DMS53 (cell line): ENCODE measurements around the gene PCMTD2.
A peak's percentile ranks its signal among the peaks of the same experiment; 100 is the strongest.

Experiments
- DNase-seq: peaks from one replicate; lab custom pipeline; 2025; lab: John Stamatoyannopoulos, UW

The PCMTD2 gene

DNA sequence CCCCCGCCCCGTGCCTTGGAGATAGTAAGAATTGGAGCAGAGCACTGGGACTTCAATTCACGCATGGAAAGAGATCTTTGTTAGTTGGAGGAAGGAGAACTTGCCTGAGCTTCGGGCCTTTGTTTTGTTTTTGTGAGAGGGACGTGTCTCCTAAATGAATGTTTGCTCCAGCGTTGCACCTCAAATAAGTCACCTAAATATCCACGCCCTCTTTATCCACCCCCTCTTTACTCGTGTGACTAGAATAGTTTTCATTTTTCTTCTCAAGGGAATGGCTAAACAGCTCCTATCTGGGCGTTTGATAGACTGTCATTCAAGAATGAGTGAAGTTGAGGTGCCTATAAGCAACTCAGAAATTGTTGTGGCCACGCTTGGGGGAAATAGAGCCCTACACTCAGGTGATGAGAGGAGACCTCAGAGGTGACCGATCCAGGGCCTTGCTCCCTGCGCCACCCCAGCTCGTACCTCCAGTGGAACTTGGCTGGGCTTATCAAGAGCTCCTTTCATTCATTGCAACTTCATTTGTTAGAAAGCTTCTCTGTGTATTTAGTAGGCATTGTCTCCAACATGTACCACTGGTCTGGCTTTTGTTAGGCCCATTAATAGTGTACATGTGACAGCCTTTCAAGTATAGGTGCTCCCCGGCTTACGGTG lies 861 bp downstream of the PCMTD2 start:
- DNase-seq: no peak

DNA sequence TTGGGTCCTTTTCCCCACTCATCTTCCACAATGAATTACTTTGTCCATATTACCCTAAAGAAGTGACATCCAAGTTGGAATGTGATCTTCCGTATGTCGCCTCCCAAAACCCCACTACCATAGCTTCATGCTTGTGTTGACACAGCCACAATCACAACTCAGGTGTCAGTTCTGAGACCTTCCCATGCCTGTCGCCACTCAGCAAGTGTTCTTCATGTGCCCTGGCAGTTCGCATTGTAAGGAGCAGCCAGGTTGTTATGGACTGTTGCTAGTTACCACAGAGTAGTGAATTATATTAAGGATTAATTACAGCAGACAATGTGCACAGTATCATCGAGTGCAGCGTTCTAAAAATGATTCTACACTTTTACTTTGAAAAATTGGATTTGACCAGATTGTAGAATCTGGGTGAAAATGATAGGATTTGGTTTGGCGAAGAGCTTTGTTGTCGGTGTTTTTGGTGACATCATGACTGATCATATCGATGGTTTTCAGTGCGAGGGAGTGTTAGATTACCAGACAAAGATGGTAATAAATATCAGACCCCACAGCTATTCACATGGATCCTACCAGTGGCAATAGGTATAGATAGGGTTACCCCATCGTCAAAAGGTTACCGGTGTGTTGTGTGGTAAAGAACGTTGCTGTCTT lies 1.7 kb downstream of the PCMTD2 start:
- no peak for DNase-seq

DNA sequence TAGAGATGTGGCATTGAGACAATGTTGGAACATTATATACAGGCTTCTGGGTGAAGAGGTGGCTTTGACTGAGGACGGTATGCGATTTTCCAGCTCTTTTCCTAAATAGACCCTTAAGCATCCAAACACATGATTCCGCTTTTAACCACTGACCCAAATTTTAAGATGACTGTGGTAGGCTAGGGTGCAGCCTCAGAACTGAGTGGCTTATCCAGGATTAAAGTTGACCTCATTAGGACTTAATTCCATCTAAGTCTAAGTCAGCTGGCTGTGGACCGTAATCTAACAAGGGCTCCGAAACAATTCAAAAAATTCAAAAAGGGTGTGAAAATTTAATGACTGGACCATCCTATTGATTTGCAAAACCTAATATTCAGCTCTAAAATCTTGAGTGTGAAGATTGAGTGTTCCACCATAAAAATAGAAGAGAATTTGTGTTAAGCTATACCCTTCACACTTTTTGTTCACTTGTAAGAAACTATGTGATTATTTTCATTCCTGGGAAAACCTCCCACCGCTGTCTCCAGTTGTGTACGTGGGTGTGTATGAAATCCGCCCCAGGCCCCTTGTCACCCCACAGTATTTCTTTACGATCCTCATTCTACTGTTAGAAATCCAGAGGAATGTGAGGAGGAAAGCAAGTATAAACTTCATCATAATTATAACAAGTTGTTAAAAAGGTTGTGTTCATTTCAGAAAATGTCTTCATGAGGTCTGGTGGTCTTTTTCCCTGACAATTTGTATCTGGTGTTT lies 2.7 kb downstream of the PCMTD2 start:
- DNase-seq: no peak

DNA sequence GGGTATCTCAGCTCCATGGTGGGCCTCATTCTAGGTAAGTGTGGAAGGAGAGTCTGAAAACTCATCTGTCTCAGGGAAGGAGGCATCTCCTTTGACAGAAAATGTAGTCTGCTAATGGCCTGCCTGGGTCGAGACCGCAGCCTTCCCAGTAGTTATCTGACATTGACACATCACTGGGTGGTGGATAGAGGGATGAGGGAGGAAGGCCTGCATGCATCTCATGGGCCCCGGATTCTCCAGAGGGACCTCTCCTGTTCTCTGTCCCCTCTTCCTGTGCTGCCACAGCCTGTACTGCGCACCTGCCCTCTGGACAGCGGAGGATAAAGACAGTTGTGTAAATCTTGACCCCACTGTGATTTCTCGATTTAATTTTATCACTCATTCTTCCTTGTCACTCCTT lies 4.7 kb downstream of the PCMTD2 start:
- no peak for DNase-seq

DNA sequence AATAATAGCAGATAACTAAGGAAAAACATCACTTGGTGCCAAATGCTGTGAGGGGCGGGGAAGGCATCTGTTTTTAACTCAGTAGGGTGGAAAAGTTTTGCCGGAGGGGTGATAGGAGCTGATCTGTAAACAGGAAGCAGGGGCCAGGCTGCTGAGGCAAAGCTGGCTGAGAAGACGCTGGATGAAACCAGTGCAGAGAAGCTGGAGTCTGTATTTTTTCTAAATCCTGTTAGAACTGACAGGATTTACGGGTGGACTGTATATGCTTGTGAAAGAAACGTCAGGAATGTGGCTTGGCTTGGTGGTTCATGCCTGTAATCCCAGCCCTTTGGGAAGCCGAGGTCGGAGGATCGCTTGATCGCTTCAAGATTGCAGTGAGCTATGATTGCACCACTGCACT lies 5.6 kb downstream of the PCMTD2 start:
- DNase-seq: no peak

DNA sequence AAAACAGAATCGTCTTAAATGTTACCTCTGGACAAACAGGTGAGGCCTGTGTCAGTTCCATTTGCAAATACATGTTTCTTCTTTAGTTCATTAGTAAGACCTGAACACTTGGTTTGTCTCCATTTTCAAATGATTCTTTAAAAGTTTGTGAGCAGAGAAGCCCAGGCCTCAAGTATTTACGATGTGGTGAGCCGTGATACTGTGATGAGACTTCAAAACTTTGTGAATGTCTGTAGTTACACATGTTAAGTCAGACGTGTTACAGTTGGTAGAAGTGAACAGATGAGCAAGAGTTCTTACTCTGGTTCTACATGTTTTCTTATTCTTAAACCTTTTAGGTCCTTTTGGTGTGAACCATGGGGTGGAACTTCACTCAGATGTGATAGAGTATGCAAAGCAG lies 8.5 kb downstream of the PCMTD2 start:
- DNase-seq: no peak

DNA sequence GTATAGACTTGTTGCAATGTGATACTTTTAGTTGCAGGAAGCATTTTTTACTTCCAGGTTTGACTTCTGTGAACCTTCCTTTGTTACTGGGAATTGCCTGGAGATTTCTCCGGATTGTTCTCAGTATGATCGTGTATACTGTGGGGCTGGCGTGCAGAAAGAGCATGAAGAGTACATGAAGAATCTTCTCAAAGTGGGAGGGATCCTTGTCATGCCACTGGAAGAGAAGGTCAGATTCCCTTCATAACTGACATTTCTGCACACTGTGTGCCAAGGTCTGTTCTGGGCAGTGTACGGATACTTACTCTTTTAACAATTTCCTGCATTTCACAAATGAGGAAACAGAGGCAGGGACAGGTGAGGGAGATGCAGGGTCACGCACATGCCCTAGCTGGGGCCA lies 9.7 kb downstream of the PCMTD2 start:
- DNase-seq: no peak

DNA sequence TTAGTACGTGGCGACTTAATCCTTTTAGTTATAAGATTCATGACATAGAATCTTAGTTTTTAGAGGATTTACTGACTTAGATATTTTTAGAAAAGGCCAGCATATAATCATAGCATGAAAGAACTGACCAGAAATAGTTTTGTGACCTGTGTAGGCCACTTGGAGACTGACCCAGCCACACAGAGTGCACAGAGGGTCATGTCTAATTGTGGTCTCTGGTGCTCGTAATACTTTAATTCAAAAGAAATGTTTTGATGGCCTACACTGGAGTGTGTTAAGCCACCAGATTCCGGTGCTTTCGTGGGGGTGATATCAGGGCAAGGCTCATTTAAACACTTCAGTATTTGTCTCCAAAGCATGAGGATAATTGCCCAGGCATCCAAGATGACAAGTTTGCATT lies 11.4 kb downstream of the PCMTD2 start:
- DNase-seq: no peak

DNA sequence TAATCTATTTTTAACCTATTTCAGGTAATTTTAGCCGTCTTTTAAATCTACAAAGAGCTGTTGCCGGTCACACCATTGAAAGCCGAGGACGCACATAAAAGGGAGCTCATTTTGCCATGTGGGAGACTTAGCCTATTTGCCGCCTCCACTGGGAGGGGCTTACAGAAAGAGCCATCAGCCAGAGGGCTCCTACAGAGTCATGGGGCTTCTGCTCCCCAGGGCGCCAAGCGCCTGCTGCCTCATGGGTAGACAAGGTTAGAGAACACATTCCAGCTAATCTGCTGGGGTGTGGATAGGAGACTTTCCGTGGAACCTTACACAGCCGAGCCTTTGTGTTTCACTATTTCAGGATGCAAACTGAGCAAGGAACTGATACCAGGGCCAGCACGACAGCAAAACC lies 12.6 kb downstream of the PCMTD2 start:
- no peak for DNase-seq

DNA sequence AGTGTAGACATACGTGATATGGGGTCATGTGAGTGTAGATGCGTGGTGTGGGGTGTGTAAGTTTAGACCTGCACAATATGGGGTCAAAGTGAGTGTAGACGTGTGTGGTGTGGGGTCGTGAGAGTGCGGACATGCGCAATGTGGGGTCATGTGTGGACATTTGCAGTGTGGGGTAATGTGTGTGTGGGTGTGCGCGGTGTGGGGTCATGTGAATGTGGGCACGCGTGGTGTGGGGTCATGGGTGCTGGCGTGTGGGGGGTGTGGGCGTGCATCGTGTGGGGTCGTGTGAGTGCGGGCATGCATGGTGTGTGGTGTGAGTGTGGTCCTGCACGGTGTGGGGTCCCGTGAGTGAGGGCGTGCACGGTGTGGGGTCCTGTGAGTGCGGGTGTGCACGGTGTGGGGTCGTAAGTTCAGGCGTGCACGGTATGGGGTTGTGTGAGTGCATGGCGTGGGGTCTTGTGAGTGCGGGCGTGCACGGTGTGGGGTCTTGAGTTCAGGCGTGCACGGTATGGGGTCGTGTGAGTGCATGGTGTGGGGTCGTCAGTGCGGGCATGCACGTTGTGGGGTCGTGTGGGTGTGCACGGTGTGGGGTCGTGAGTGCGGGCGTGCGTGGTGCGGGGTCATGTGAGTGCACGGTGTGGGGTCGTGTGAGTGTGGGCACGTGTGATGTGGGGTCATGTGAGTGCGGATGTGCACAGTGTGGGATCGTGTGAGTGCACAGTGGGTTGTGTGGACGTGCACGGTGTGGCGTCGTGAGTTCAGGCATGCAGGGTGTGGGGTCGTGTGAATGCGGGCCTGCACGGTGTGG lies 14.3 kb downstream of the PCMTD2 start:
- no peak for DNase-seq

DNA sequence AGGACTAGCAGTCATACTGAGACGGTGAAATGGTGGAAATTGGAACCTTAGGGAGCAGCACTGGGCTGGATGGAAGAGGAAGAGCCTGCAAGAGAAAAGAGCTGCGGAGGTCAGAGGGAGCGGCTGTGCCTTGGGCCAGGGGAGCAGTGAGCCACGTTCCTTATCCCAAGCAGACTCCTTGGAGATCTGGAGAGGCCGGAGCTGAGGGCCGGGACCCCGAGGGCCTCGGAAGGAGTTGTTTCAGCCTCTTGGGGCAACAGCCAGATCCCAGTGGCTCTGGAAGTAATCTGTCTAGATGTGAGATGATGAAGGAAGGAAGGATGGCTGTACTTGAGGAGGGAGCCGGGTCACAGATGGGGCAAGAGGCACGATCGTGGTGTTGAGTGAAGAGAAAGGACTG lies 16.1 kb downstream of the PCMTD2 start:
- no peak for DNase-seq

DNA sequence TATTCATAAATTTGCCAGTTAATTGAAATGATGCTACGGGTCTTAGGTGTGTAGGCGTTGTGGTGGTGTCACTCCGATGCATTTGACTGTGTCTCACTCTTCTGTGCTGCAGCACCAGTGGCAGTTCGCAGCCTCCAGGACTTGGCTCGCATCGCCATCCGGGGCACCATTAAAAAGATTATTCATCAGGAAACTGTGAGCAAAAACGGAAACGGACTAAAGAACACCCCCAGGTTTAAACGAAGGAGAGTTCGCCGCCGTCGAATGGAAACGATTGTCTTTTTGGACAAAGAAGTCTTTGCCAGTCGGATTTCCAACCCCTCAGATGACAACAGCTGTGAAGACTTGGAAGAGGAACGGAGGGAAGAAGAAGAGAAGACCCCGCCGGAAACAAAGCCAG lies 17.6 kb downstream of the PCMTD2 start:
- no peak for DNase-seq

DNA sequence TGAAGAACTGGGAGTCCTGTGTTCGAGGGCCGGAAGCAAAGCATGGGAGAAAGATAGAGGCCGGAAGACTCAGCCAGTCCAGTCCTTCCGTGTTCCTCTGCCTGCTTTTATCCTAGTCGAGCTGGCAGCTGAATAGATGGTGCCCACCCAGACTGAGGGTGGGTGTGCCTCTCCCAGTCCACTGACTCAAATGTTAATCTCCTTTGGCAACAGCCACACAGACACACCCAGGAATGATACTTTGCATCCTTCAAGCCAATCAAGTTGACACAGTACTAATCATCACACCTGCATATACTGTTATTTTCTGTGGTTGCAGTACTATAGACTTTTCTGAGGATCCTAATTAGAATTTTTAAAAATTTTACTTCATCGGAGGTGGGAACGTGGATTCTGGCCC lies 21.3 kb downstream of the PCMTD2 start:
- DNase-seq: no peak

DNA sequence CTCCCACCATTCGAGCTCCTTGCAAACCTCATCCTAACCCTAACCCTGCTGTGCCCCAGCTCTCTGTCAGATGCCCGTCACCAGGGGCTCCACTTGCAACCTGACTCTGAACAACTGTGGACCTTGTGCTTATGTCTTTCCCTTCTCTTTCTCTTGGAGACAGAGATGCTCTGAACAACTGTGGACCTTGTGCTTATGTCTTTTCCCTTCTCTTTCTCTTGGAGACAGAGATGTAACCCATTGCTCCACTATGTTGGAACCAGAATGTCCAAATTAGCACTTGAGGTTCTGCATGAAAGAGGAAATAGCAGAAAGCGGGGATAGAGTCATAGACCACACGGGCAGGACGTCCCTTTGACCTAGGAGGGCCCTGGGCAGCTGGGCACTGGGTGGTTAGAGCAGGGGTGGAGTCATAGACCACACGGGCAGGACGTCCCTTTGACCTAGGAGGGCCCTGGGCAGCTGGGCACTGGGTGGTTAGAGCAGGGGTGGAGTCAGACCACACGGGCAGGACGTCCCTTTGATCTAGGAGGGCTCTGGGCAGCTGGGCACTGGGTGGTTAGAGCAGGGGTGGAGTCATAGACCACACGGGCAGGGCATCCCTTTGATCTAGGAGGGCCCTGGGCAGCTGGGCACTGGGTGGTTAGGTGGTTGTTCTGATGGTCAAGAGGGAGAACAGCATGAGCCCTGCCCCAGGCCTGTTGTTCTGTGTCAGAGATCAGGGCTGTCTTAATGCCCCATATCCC lies 22.2 kb downstream of the PCMTD2 start:
- no peak for DNase-seq

DNA sequence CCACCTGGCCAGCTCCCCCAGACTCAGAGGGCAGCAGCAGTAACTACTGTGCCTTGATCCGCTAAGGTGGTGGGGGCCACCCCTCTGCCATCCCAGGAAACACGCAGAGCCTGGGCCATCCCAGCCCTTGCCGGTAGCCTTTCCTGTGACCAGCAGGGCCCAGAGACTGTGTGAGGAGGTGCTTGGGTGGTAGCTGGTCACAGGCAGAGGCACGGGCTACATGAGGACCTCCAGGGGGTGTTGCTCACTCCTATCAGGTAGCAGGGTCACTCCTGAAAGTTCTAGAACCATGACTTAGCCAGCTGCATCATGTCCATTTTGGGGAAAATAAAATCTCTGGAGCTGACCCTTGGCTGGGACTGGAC lies 22.8 kb downstream of the PCMTD2 start:
- DNase-seq: no peak

DNA sequence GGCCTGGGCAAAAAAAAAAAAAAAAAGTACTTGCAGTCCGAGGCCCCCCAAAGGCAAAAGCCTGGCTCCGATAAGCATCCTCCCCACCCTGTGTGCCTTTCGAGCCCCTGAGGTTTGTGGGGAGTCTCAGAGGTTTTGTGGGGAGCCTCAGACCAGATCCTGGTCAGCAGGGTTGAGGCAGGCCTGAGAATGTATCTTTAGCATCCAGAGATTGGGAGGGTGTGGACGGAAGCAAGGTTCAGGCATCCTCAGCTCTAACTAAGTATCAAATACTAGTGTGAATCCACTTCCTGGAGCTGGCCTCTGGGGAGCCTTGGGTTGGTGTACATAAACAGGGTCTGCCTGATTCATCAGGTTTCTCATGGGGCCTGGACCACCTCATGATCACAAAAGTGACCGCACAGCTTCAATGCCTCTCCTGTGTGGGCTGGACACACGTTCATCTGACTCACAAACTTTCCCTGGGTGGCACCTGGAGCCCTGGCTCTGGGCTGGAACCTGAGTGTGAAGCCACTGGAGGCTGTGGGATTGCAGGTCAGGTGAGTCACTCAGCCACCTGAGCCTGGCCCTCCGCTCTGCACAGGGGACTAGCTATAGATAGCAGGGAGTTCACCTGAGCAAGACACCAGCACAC lies 24.4 kb downstream of the PCMTD2 start:
- DNase-seq: no peak

DNA sequence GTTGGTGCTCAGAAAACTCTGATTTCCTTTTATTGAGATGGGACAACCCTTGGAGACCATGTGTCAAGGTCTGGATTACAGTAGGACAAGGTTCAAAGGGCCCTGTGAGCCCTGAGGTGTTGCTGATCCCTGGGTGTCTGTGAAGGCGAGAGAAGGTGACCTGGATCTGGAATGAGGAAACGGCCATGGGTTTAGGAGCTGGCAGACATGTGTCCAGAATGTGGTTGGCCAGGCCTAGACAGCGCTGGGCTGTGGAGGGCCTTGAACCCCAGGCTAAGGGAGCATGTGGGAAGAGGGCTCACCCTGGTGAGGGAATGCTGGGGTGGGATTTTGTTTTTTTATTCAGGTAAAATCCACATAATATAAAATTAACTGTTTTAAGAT lies 24.9 kb downstream of the PCMTD2 start:
- no peak for DNase-seq

DNA sequence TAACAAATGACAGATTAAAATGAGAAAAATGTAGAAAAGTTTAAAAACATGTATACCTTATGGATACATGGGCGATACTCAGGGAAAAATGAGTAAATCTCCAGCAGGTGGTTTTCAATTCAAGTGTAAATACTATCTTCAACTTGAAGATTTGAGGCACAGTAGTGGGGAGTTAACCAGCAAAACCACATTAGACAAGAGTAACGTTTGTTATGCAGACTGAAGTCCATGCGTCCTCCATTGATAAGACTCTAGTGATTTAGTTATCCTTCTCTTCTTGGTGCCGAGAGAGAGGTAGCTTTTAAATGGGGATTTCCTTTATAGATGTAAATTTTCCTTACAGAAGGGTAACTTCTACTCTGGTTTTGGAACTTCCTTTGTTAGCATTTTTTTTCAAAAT lies 28.1 kb downstream of the PCMTD2 start:
- no peak for DNase-seq

DNA sequence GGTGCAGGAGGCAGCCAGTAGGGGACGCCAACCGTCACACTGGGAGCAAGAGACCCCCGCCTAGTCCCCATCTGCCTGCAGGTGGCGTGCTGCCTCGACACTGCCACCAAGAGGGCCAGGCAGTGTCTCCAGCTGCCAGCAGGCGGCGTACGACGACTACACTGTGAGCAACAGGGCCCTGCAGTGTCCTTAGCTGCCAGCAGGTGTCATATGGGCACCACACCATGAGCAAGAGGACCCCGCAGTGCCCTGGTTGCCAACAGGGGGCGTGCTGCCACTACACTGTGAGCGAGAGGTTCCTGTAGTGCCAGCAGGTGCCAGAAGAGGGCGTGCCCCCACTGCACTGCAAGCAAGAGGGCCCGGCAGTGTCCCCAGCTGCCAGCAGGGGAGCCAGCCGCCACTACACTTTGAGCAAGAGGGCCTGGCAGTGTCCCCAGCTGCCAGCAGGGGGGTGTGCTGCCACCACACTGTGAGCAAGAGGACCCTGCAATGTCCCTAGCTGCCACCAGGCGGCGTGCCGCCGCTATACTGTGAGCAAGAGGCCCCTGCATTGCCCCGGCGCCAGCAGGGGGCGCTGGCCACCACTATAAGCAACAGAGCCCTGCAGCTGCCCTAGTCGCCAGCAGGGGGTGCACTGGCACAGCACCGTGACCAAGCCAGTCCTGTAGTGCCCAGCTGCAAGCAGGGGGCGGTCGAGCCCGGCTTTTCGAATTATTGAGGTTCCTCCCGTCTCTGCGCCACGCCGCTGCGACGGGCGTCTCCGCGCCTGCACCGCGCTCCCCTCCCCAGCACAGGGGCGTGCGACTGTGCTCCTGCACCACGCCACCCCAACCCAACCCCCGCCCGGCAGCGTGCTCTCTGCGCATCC lies 30.3 kb downstream of the PCMTD2 start:
- DNase-seq: peak; percentile 95

DNA sequence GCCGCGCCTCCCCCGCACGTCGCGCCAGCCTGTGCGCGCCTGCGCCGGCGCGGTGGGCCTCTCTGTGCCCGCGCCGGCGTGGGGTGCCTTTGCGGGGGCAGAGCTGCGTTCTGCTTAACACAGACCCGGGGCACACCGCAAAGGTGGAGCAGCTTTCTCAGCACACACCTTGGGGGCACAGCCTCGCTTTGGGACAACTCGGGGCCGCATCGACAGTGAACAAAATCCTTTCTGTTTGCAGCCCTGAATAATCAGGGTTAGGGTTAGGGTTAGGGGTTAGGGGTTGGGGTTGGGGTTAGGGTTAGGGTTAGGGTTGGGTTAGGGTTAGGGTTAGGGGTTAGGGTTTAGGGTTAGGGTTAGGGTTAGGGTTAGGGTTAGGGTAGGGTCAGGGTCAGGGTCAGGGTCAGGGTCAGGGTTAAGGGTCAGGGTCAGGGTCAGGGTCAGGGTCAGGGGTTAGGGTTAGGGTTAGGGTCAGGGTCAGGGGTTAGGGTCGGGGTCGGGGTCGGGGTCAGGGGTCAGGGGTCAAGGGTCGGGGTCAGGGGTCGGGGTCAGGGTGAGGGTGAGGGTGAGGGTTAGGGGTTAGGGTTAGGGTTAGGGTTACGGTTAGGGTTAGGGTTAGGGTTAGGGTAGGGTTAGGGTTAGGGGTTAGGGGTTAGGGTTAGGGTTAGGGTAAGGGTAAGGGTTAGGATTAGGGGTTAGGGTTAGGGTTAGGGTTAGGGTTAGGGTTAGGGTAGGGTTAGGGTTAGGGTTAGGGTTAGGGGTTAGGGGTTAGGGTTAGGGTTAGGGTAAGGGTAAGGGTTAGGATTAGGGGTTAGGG lies 31.1 kb downstream of the PCMTD2 start:
- DNase-seq: peak; percentile 24
